ENCODE results near the gene ATP1A1. TPM values are rescaled to one million over a fixed set of nuclear protein-coding genes. Genes with fewer than 3 reads are reported as not detected.

ATP1A1 gene
- total RNA-seq, 1 experiment from 2014 or later: 286 TPM

DNA sequence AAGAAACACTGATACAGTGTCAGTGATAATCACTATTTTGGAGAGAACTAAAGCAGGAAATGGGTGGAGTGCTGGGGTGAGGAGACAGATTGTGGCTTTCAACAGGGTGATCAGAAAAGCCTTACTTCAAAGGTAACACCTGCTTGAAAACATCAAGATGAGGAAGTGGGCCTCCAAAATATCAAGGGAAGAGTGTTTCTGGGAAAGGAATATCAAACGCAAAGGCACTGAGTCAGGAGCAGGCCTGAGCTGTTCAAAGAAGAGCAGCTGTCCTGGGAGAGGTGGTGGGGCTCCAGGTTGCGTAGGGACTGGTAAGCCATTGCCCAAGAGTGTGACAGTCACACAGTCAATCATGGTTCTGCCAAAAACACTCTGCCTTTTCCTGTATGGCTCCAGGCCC is 47.1 kb upstream of the ATP1A1 start (continued):
- TF ChIP-seq ELF4 (CRISPR knock-in tag; IDR thresholded peaks at IDR 0.05; ENCODE audit: low read depth) (no peak), JUN (CRISPR knock-in tag; IDR thresholded peaks at IDR 0.05) (no peak), ETV6 (CRISPR knock-in tag; IDR thresholded peaks at IDR 0.05) (no peak), SMAD4 (CRISPR knock-in tag; IDR thresholded peaks at IDR 0.05) (no peak), ESRRA (CRISPR knock-in tag; IDR thresholded peaks at IDR 0.05; ENCODE audit: borderline replicate concordance) (no peak), IRF2 (CRISPR knock-in tag; IDR thresholded peaks at IDR 0.05; ENCODE audit: borderline replicate concordance, low read depth) (no peak), MXD4 (CRISPR knock-in tag; IDR thresholded peaks at IDR 0.05; ENCODE audit: borderline replicate concordance) (no peak), PRDM15 (CRISPR knock-in tag; IDR thresholded peaks at IDR 0.05) (no peak), NR1H2 (CRISPR knock-in tag; IDR thresholded peaks at IDR 0.05) (no peak)

DNA sequence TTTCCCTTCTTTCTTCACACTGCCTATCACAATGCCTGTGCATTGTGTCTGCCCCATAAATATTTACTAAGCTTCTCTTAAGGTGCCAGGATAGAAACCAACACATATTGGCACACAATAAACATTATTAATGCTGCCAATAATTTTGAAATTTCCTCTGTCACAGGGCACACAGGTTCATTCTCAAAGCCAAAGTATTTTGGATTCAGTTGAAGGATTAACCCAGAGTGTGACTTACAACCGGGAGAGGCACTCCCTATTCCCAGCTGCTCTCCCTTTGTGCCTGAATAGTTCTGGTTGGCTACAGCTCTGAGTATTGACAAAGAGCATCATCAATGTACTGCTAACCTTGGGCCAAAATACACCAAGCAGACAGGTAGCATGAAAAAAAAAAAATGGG is 46.6 kb upstream of the ATP1A1 start:
- CTCF ChIA-PET: interaction anchor here (1.1 kb wide), 1 partner anchor 173 kb away, joined by 3 read pairs; no protein-coding TSS in a partner anchor
- H3K27me3 Mint-ChIP-seq (ENCODE audit: low read depth): no peaks in the 10 kb centered on the region; the same call in 1 of the 2 replicates
- H3K4me3 Mint-ChIP-seq: no peak overlapping the region
- POLR2A ChIA-PET: no interaction called here
- peaks cover 4% of the 10 kb centered on the region; the same call in 1 of the 2 replicates for H3K4me1 Mint-ChIP-seq
- ATAC-seq (no peak), DNase-seq (ENCODE audit: low spot score) (no peak)
- H3K9me3 Mint-ChIP-seq: no peaks in the 10 kb centered on the region
- H3K36me3 Mint-ChIP-seq: no peaks in the 10 kb centered on the region
- no peak overlapping the region for H3K27ac Mint-ChIP-seq
- TF ChIP-seq SP1 (CRISPR knock-in tag; conservative IDR thresholded peaks at IDR 0.05) (no peak), TCF7 (CRISPR knock-in tag; IDR thresholded peaks at IDR 0.05; ENCODE audit: low read depth) (no peak), CBFB (CRISPR knock-in tag; IDR thresholded peaks at IDR 0.05; ENCODE audit: low read depth) (no peak), ZNF671 (CRISPR knock-in tag; IDR thresholded peaks at IDR 0.05) (no peak), ZNF232 (CRISPR knock-in tag; IDR thresholded peaks at IDR 0.05) (no peak), ZNF416 (CRISPR knock-in tag; IDR thresholded peaks at IDR 0.05) (no peak), ARID4B (CRISPR knock-in tag; IDR thresholded peaks at IDR 0.05; ENCODE audit: borderline replicate concordance) (no peak), RELA (CRISPR knock-in tag; IDR thresholded peaks at IDR 0.05; ENCODE audit: borderline replicate concordance) (no peak), STAT6 (CRISPR knock-in tag; conservative IDR thresholded peaks at IDR 0.05; ENCODE audit: low read depth) (no peak), NR2C2 (CRISPR knock-in tag; IDR thresholded peaks at IDR 0.05) (no peak), ZNF263 (CRISPR knock-in tag; IDR thresholded peaks at IDR 0.05; ENCODE audit: low read depth) (no peak), OVOL2 (CRISPR knock-in tag; IDR thresholded peaks at IDR 0.05; ENCODE audit: borderline replicate concordance) (no peak)
- TF ChIP-seq, protein P1, sequence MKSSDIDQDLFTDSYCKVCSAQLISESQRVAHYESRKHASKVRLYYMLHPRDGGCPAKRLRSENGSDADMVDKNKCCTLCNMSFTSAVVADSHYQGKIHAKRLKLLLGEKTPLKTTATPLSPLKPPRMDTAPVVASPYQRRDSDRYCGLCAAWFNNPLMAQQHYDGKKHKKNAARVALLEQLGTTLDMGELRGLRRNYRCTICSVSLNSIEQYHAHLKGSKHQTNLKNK (CRISPR knock-in tag; IDR thresholded peaks at IDR 0.05): no peak
- TF ChIP-seq, protein P2, sequence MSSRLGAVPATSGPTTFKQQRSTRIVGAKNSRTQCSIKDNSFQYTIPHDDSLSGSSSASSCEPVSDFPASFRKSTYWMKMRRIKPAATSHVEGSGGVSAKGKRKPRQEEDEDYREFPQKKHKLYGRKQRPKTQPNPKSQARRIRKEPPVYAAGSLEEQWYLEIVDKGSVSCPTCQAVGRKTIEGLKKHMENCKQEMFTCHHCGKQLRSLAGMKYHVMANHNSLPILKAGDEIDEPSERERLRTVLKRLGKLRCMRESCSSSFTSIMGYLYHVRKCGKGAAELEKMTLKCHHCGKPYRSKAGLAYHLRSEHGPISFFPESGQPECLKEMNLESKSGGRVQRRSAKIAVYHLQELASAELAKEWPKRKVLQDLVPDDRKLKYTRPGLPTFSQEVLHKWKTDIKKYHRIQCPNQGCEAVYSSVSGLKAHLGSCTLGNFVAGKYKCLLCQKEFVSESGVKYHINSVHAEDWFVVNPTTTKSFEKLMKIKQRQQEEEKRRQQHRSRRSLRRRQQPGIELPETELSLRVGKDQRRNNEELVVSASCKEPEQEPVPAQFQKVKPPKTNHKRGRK (CRISPR knock-in tag; IDR thresholded peaks at IDR 0.05; ENCODE audit: borderline replicate concordance): no peak
- TF ChIP-seq, protein P3, sequence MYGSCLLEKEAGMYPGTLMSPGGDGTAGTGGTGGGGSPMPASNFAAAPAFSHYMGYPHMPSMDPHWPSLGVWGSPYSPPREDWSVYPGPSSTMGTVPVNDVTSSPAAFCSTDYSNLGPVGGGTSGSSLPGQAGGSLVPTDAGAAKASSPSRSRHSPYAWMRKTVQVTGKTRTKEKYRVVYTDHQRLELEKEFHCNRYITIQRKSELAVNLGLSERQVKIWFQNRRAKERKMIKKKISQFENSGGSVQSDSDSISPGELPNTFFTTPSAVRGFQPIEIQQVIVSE (CRISPR knock-in tag; IDR thresholded peaks at IDR 0.05; ENCODE audit: borderline replicate concordance): no peak
